ENCODE data around the gene PHF14.
"Not testable (repeated sequence)": the region's sequence is repeated elsewhere in the genome, so short reads cannot be mapped to it uniquely, and the experiment has no call there.

Gene PHF14

DNA sequence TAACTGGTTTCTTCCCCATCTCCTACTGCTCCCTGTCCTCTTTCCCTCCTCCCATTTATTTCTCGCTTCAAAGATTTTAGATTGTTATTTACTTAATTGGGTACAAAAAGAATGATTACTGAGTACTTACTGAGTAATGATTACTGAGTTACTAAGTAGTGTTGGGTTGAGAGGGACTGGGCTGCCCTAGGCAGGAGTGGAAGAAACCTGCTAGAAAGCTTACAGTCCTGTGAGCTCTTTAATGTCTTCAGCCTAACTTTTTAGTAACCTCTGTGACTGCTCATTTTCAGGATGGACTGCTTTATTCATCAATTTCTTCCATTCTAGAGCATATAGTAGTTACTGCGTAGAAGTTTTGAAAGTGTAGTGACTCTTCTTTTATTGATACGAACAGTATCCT, 7.6 kb downstream of the PHF14 start:
- DNase-seq, result no peak

DNA sequence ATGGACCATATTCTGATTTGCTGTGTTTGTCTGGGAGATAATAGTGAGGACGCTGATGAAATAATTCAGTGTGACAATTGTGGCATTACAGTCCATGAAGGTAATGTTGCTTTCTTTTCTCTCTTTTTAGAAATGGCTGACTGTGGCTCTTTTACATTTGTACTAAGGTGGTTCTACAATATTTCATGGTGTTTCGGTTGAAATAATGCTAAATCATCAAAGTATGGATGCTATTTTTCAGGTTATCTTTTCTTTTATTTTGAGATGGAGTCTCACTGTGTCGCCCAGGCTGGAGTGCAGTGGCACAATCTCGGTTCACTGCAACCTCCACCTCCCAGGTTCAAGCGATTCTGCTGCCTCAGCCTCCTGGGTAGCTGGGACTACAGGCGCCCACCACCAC, 17.1 kb downstream of the PHF14 start:
- not testable (repeated sequence) for DNase-seq

DNA sequence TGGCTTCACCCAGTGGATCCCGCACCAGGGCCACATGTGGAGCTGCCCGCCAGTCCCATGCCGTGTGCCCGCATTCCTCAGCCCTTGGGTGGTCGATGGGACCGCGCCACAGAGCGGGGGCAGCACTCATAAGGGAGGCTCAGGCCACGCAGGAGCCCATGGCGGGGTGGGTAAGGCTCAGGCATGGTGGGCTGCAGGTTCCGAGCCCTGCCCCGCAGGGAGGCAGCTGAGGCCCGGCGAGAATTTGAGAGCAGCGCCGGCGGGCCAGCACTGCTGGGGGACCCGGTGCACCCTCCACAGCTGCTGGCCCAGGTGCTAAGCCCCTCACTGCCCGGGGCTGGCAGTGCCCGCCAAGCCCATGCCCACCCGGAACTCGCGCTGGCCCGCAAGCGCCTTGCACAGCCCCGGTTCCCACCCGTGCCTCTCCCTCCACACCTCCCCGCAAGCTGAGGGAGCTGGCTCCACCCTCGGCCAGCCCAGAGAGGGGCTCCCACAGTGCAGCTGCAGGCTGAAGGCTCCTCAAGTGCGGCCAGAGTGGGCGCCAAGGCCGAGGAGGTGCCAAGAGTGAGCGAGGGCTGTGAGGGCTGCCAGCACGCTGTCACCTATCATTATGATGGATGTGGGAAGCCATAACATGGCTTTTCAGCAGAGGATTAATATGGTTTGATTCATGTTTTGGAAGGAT, 22.0 kb downstream of the PHF14 start:
- not testable (repeated sequence) for DNase-seq

DNA sequence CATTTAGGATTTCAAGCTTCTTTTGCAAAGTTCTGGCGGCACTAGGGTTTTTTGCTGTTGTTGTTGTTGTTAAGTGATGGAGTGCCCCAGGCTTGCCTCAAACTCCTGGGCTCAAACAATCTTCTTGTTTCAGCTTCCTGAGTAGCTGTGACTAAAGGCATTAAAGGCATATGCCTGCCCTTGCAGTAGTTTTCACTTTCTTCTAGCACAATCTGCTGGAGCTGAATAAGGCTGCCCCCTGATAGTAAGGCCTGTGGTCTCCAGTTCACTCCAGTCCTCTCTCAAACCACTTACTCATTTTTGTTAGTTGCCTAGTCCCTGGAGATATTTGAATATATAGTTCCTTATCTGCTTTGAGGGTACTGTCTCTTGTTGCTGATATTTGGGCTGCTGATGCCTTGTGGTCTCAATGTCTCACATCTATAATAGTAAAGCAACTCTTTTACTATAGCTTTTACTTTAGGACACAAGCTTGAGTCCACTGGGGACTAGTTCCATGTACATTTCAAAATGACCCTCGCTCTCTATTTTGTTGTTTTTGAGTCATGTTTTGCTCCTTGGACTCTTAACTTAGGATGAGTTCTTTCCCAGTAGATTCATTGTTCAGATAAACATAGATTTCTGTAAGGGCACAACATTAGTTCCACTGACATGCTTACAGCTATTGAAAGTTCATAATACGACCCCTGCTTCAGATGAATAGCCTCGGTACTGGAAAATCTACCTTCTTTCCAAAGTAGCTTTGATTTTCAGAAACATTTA, 25.5 kb downstream of the PHF14 start:
- no peak for DNase-seq

DNA sequence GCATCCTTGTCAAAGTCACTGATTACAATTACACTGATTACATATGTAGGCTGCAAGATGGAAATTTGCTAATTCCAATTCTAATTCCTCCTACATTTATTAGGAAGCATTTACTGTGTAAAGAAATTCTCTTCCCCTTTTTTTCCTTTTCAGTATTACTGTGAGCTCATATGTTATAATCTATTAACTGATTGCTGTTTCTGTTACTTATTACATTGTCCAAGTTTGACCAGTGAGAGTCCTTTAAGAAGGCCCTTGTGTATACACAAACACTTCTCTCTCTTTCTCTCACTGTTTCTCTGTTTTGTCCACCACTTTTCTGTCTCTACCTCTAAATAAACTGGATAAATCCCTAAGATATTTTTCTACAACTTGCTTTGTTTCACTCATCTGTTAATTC, 31.5 kb downstream of the PHF14 start:
- DNase-seq, result no peak

DNA sequence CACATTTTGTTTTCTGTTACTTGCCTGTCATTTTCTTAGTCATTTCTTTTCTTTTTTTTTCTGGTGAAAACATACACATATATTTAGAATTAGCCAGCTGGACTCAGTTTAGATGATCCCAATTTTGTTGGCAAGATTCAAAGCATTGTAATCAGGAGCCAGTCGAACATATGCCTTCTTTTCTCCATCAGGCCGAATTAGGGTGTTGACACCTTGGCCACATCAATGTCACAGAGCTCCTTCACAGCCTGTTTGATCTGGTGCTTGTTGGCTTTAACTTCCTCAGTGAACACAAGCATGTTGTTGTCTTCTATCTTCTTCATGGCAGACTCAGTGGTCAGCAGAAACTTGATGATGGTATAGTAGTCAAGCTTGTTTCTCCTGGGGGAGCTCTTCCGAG, 32.6 kb downstream of the PHF14 start:
- DNase-seq, result no peak

DNA sequence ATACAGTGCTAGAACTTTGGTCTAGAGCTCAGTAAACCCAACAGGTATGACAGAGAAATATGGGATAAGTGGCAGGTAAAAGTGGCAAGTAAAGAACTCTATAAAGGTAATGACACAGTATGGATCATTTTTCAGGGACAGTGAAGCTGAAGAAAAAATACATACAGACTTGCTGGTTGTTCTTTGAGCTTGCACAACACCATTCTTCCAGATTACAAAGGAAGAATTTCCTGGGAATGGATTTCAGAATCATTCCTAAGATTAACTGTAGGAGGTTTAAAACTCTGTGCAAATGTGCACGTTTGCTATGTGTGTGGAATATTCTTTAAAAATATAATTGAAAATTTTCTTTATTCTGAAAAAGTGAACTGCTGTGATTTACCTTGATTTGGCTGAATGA, 36.0 kb downstream of the PHF14 start:
- DNase-seq, result no peak

DNA sequence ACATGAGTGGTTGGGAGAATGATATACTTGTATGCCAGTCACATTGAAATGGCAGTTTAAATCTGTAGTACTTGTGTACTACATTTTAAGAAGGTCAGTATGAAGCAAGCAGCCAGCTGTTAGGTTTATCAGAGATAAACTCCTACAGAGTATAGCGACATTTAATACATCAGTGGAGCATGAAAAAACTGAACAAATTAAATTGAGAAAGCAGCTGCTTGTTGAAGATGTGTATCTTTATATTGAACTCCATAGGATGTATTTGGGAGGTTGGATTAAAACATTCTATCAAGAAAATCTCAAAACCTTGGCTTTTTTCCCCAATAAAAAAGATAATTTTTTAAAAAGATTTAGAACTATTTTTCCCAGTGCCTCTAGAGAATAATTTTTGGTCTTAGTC, 47.8 kb downstream of the PHF14 start:
- no peak for DNase-seq

DNA sequence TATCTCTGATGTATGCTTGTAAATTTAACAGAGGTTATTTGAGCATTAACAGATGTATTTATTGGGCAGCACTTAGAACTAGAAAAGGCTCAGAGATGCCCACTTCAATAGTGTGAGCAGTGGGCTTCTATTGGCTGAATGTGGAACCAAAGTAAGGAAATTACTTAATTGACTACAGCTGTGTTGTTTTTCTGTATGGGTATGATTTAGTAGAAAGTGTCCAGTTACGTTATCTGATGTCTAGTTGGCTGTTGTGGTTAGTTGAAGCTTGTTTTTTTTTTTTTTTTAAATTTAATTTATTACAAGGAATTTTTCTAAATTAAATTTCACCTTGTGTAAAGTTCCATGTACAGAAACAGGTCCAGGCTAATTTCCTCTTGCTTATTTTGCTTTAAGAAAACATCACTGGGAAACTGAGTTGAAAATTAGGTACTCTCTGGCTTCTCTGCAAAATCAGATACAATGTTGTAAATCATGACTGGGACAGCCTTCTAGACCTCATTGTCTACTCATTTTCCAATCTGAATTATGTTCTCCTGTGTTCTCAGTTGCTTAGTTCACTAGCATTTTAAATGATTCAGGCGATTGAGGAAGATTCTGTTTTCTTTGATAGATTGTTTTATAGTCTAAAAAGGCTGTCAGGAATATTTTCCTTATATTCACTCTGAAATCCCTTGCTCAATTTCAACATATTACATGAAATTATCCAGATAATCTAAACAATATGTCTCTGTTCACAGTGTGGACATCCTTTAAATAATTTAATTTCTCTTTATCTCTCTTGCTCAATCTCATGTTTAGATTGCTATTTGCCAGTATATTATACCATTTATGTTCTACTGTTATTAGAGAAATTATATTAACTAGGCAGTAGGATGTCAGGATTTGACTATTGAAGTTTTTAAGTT, 53.0 kb downstream of the PHF14 start:
- DNase-seq, result no peak

DNA sequence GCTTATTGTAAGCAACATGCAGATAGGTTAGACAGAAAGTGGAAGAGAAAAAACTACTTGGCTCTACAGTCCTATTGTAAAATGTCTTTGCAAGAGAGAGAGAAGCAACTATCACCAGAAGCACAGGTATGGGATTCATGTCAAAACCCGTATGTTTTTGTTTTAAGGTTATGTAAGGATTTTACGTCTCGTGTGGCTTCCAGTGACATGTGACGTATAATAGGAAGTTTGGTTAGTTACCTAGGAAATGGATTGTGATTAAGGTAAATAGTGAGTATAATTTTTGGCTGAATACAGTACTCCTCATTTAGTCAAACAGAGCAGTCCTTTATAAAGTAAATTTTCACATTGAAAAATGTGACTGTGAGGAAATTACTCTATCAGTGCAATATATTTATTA, 62.0 kb downstream of the PHF14 start:
- no peak for DNase-seq

DNA sequence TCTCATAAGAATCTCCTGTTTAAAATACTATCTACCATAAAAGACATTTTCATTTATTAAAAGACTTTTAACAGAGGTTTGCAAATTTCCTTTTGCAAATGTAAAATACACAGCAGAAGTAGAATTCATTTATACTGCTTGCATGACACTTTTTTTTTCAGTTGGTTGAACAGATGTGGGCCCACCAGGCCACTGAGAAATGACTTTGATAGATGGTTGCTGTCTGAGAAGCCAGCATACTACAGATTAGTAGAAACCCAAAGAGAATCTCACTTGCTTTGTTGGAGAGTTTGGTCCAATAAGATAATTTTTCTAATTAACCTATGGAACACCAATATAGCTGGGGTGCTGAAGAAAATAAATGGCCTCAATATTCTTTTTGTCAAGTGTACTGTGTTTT, 66.3 kb downstream of the PHF14 start:
- DNase-seq, result no peak

DNA sequence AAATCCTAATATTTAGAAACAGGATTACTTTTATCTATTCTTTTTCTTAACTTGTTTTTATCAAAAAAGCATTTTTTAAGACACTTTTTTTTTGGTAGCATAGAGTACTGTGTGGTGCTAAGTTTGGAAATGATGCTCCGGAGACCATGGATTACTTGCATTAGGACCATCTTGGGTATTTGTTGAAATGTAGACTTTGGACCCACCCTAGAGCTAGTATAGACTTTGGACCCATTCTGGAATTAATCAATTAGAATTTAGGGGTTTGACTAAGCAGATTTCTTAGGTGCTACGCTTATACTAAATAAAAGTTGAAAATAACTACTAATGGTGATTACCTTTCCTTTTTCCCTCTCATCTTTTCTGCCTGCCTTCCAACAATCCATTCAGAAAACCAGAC, 80.4 kb downstream of the PHF14 start:
- DNase-seq, result no peak

DNA sequence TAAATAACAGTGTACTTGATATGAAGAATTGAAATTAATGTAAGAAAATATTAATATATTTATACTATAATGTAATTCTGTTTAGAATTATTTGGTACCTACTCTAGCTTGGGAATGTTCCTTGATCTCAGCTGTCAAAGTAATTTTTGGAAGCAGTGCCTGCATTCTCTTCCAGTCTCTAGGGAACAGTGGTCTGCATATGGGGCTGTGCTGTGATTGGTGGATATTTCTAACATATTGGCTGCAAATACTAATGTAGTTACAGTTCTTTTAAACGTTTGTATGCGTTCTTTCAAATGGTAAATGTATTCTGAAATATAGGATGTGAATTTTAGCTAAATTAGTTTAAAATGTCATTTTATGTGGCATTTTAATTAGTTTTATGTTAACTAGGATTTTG, 87.2 kb downstream of the PHF14 start:
- no peak for DNase-seq

DNA sequence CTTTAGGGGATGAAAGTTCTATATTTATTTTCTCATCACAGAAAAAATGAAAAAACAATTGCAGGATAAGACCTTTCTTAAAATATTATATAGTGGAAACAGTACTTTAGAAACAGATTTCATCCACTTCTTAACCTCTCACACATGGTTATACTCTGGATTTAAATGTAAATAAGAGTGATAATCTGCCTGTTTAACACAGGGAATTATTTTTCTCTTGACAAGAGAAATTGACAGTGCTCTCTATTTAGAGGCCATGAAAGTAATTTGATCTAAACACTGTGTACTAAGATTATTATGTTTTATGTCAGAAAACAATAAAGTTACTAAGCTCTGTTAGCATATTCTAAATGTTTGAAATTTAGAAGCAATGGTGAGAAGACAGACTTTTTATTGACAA, 88.4 kb downstream of the PHF14 start:
- no peak for DNase-seq

DNA sequence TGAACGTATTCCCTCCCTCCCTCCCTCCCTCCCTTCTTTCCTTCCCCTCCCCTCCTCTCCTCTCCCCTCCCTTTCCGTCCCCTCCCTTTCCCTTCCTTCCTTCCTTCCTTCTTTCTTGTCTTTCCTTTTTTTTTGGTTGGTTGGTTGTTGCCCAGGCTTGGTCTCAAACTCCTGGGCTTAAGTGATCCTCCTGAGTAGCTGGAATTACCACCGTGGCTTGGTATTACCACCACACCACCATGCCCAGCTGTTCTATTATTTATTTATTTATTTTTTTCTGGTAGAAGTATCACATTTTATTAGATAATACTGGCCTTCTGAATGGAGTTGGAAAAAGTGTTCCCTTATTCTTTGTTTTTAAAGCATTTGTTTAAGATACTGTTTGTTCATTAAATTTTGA, 95.9 kb downstream of the PHF14 start:
- DNase-seq, result no peak

DNA sequence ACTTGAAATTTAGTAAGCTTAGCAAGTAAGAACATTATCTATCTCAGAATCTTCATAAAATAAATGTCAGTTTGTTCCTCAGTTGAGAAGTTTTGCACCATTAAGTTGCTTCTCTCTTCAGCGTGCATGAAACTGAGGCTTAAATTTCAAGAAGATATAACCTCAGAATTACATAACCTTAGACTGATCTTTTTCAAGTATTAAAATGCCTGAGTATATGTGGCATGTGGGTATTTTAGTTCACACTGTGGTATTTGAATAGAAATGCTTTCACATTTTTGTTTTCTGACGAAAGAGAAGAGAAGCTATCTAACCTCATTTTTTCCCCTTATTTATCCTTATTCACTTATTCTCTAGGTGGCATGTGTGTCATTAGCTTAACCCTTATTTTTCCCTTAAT, 104.1 kb downstream of the PHF14 start:
- no peak for DNase-seq

DNA sequence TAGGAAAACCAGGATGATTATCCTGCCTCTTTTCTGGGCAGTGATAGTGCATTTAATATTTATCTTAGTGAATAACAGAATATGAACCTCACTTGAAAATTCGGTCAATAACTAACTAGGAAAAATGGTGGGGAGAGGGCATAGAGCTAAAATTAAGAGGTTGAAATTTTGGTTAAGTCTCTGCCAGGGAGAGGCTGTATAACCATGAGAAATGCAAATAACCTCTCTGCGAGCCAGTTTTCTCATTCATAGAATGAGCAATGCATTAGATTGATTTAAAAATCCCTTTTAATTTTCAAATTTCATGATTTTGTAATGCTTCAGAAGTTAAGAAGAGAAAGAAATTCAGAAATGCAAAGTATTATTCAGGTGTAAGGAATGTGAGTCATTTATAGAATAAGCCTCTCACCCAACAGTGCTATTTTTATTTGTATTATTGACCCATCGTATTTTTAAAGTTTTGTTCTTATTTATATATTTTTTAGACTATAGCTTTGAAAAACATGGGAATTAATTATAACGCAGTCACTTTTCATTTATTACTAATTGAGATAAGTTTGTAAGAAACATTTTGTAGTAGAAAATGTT, 104.7 kb downstream of the PHF14 start:
- DNase-seq, result no peak

DNA sequence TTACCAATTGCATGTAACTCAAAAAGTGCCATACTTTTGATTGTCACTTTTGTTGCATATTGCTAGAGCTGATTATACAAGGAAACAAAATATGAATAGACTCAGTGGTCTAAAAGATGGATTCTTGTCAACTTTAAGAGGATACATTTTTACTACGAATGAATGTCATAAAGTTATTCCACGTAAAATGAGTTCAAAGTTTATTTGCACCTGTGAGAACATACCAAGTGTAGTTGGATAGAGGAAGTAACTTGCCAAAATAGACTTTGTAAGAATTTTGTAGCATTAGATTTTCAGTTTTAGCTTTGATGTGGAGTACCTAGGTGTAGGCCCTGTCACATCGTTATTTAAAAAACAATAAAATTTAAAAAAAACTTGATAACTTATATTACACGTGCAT, 106.2 kb downstream of the PHF14 start:
- DNase-seq, result no peak

DNA sequence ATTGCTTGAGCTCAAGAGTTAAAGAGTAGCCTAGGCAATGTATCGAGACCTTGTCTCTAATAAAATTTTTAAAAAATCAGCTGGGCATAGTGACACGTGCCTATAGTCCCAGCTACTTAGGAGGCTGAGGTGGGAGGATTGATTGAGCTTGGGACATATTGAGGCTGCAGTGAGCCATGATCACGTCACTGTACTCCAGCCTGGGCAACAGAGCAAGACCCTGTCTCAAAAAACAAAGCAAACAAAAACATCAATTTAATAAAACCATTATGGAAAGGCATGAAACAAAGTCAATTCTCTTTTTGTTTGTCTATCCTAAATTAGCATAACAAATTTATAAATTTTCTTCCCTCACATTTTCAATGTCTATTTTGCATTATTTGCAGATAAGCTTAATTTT, 108.4 kb downstream of the PHF14 start:
- no peak for DNase-seq

DNA sequence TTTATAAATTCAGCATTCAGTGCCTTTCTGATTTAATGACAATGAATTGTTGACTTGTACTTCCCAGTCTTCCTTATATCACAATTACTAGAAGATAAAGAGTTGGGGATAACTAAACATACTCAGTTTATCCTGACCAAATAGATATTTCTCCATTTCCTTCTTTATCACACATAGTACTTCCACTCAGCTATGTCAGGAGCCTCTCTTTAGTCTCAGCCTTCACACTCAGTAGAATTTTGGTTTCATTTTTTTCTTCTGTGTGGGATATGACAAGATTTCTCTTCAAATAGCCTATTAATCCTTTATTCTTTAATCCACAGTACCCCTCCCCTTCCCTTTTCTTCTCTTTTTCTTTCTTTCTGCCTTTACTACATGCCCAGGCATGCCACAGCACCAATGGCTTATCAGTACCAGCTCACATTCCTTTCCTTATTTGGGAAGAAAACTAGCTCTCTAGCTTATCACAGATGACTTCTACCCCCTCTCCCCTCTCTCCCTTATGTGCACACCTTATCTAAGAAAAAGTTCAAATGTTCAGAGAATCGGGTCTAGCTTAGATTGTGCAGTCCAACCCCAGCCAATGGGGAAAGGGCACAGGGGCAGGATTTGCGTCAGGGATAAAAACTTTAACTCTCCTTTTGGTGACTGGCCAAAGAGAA, 109.0 kb downstream of the PHF14 start:
- no peak for DNase-seq

DNA sequence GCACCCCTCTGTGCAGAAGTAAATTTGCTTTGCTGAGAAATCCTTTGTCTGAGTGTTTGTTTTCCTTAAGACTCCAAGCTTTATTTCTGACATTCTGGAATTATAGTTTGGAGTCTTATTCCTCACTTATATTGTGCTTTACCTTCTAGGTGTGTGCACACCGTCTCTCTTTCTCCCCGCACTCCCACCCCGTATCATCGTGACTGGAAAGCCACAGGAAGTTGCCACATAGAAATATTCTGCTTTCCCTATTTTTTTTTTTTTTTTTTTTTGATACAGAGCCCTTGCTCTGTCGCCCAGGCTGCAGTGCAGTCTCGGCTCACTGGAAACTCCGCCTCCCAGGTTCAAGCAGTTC, 109.5 kb downstream of the PHF14 start:
- no peak for DNase-seq
